Endothelial cell (in vitro differentiated cells): ENCODE measurements around the gene C10orf88. TPM values are rescaled to one million over a fixed set of nuclear protein-coding genes. Genes with fewer than 3 reads are reported as not detected.

Experiments used
- DNase-seq: peaks from one replicate; pipeline ENCODE4 v3.0.0; 2021; ENCODE audit warnings: low spot score
- H3K27ac Mint-ChIP-seq: one replicate; pipeline ENCODE4 v1.8.0; 2021; ENCODE audit warnings: mixed read lengths, inconsistent platforms; ENCODE audit not compliant: unreplicated experiment
- H3K27me3 Mint-ChIP-seq: one replicate; pipeline ENCODE4 v1.8.0; 2021; ENCODE audit warnings: mild to moderate bottlenecking, moderate library complexity, mixed read lengths, inconsistent platforms; ENCODE audit not compliant: unreplicated experiment
- H3K36me3 Mint-ChIP-seq: one replicate; pipeline ENCODE4 v1.8.0; 2021; ENCODE audit warnings: mild to moderate bottlenecking, low read depth, mixed read lengths, inconsistent platforms; ENCODE audit not compliant: unreplicated experiment
- H3K4me1 Mint-ChIP-seq: one replicate; pipeline ENCODE4 v1.8.0; 2021; ENCODE audit warnings: mild to moderate bottlenecking, mixed read lengths, inconsistent platforms; ENCODE audit not compliant: unreplicated experiment
- H3K4me3 Mint-ChIP-seq: one replicate; pipeline ENCODE4 v1.8.0; 2021; ENCODE audit warnings: mild to moderate bottlenecking, mixed read lengths, inconsistent platforms; ENCODE audit not compliant: unreplicated experiment
- H3K9me3 Mint-ChIP-seq: one replicate; pipeline ENCODE4 v1.8.0; 2021; ENCODE audit warnings: mixed read lengths, inconsistent platforms; ENCODE audit not compliant: unreplicated experiment
- CTCF ChIP-seq: fragments of 200-600 bp; sonication (generic); IDR thresholded peaks from one replicate; pipeline ENCODE4 v1.5.0; 2021; ENCODE audit warnings: antibody characterized with exemption; ENCODE audit not compliant: unreplicated experiment
- total RNA-seq: library from RNA; stranded (reverse); fragmentation: NEBNext Ultra II Directional; extraction: Animal tissue kit (Norgen Biotek cat#: 25700); gene quantifications from one replicate; pipeline ENCODE4 v1.2.1, GENCODE V29; 2021; ENCODE audit not compliant: unreplicated experiment

The C10orf88 gene
- total RNA-seq, 1 donor from 2014 or later: 9.9 TPM

GRCh38 chr10:122894261-122894944, 59.6 kb downstream of the C10orf88 start:
- Mint-ChIP-seq H3K36me3 (no peaks in the 10 kb centered on the region), H3K27ac (no peak overlapping the region), H3K9me3 (no peaks in the 10 kb centered on the region), H3K4me3 (no peak overlapping the region), H3K27me3 (no peaks in the 10 kb centered on the region), H3K4me1 (no peaks in the 10 kb centered on the region)
- DNase-seq: no peak
- TF ChIP-seq CTCF: no peak

GRCh38 chr10:122884166-122884565, 69.9 kb downstream of the C10orf88 start:
- Mint-ChIP-seq H3K27ac (no peak overlapping the region), H3K9me3 (no peaks in the 10 kb centered on the region), H3K36me3 (no peaks in the 10 kb centered on the region), H3K27me3 (no peaks in the 10 kb centered on the region), H3K4me3 (no peak overlapping the region), H3K4me1 (no peaks in the 10 kb centered on the region)
- DNase-seq: no peak
- TF ChIP-seq CTCF: no peak

- H3K4me3 Mint-ChIP-seq: no peak overlapping the region
- H3K27me3 Mint-ChIP-seq: no peaks in the 10 kb centered on the region
- H3K9me3 Mint-ChIP-seq: no peaks in the 10 kb centered on the region
- no peaks in the 10 kb centered on the region for H3K36me3 Mint-ChIP-seq
- peaks cover 6% of the 10 kb centered on the region for H3K4me1 Mint-ChIP-seq
- no peak for TF ChIP-seq CTCF
- H3K27ac Mint-ChIP-seq: no peak overlapping the region
- no peak for DNase-seq
Measured at GRCh38 chr10:122882766-122883165, 71.3 kb downstream of the C10orf88 start.

Other genes with a start within 250 kb of the C10orf88 start
- 0.54 TPM for gene CUZD1, start 108.4 kb downstream of the C10orf88 start, total RNA-seq
- 2.7 TPM for gene FAM24B, start 74.6 kb downstream of the C10orf88 start, total RNA-seq
- not detected for gene FAM24A, start 43.6 kb downstream of the C10orf88 start, total RNA-seq
- gene PSTK, start 26.2 kb upstream of the C10orf88 start, total RNA-seq: 5.2 TPM
- gene IKZF5, start 54.6 kb upstream of the C10orf88 start, total RNA-seq: 14.9 TPM
- 35.6 TPM for gene ACADSB, start 54.8 kb upstream of the C10orf88 start, total RNA-seq
- gene HMX3, start 181.7 kb upstream of the C10orf88 start, total RNA-seq: not detected
- not detected for gene HMX2, start 193.9 kb upstream of the C10orf88 start, total RNA-seq
- gene BUB3, start 200.2 kb upstream of the C10orf88 start, total RNA-seq: 107 TPM